Hematopoietic multipotent progenitor cell (in vitro differentiated cells): ENCODE results near the gene NDUFS7. TPM values are rescaled to one million over a fixed set of nuclear protein-coding genes. Genes with fewer than 3 reads are reported as not detected.
"Not testable (repeated sequence)": the region's sequence is repeated elsewhere in the genome, so short reads cannot be mapped to it uniquely, and the experiment has no call there.

Experiments
- DNase-seq, 3 donors: peaks; one replicate each; pipeline ENCODE4 v3.0.0-alpha.2; 2011 to 2015; ENCODE audit warnings: low read depth in 2 of 3, low spot score in 2 of 3
- total RNA-seq: library from RNA; depleted of rRNA; stranded (reverse); fragments of >200 nt; gene quantifications from one replicate; pipeline ENCODE4 v1.2.3, GENCODE V29; 2012

The NDUFS7 gene
- total RNA-seq, 1 donor, result 121 TPM

DNA sequence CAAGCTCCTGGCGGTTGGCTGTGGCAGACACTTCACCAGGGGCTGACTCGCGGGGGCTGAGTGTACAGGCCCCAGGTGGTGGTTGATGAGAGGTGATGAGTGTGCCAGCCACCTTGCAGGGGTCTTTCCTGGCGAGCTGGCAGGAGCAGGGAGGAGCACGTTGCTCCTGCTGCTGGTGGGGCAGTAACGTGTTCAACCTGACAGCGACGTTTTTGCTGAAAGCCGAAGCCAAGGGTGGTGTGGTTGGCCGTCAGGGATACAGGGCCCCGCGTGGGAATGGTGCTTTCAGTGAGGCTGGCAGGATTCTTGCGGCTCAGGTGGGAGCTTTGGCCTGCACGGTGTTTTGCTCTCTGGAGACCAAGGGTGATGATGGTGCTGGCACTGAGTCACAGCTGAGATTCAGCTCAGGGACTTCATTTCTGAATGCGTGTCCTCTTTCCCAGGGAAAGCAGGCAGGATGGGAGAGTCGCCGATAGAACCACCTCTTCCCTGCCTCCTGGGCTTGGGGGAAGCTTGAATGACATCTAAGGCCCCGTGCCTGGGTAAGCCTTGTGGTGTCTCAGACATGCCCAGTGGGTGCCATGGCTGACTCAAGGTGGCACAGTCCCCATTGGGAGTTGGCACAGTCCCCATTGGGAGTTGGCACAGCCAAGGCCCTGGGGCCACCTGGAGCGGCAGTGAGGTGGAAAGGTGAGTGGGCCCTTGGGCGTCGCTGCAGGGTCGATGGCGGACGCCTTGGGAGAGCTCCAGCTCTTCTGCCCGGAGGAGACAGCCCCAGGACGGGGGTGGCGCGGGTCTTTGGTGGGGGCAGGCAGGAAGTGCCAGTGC, 32.5 kb downstream of the NDUFS7 start:
- DNase-seq, result no peak

- DNase-seq, result no peak
Observed at GRCh38 chr19:1417145-1417544, 33.4 kb downstream of the NDUFS7 start.

- no peak for DNase-seq
Observed at GRCh38 chr19:1417681-1418495, 34.2 kb downstream of the NDUFS7 start.

- DNase-seq, result no peak
Observed at GRCh38 chr19:1418496-1418775, 34.7 kb downstream of the NDUFS7 start.

DNA sequence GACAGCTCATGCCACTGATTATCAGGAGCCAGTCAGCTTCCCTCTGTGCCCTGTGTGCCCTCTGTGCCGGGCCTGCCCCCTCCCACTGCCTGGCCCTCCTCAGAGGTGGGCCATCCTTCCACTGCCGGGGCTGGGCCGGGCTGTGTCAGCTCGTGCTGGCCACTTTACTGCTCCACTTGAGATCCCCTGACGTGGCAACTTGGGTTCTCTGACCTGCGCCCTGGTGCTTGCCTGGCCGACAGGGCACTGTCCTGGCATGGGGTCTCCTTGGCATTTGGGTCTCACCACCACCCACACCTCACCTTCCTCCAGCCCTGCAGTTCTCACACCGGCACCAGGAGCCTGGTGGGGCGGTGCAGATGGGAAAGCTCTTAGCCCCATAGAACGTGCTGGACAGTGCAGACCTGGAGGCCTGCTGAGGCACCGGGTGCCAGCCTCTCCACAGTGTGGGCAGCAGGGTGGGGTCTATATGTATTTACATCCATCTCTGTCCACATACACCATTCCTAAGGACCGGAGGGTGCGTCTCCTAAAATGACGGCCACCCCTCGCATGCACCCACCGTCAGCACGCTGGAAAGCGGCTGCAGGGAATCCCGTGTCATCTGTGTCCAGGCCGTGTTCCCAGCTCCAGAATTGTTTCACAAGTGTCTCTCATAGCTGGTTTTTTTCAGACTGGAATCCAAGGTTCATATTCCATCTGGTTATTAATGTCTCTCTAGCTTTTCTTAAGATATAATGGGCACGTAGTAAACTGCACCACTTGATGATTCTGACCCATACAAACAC, 35.4 kb downstream of the NDUFS7 start:
- no peak for DNase-seq

GRCh38 chr19:1420085-1420484, 36.4 kb downstream of the NDUFS7 start:
- DNase-seq, result not testable (repeated sequence)

- DNase-seq, result no peak
Observed at GRCh38 chr19:1420590-1420989, 36.9 kb downstream of the NDUFS7 start.

DNA sequence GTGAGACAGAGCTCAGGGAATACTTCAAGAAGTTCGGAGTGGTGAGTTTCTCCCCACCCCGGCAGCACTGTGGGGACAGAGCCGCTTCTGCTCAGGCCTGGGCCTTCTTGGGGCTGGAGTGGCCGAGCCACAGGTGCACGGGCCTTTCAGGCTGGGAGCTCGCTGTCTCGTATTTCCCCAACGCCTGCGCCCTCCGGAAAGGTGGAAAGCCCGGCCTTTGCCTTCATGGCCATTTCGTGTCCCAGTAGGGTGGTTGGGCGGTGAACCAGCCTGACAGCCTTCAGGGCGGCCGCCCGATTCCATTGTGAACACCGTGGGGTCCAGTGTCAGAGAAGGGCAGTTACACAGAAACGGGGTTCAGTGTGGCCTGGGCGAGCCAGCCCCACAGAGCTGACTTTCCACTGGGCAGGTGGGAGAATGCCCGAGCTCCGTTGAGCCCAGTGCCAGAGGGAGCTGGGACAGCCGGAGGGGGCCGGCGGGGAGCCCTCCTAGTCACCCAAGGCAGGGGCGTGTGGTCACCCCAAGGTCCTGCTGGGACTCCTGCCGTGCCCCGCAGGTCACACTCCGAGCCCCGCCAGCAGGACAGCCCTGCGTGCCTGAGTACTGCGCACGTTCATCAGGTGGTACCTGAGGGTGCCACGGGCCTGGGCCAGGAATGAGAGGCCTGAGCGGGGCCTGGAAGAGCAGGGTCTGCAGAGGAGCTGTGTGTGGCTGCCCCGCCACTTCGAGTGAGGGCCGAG, 37.7 kb downstream of the NDUFS7 start:
- DNase-seq, result no peak

DNA sequence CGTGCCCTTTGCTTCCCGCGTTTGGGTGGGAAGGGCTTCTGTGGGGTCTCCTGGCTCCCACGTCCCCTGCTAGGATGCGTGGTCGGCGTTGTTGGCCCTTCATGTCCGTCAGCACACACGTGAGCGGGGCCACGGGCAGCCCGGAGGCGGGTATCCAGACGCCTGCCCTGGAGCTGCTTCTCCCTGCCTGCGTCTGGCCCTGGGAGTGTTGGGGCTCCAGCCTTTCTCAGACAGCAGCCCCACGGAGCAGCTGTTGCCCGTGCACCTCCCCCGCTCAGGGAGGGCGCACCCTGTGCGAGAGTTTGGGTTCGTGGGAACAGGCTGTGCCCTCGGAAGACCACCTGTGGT, 38.2 kb downstream of the NDUFS7 start:
- DNase-seq, result no peak

DNA sequence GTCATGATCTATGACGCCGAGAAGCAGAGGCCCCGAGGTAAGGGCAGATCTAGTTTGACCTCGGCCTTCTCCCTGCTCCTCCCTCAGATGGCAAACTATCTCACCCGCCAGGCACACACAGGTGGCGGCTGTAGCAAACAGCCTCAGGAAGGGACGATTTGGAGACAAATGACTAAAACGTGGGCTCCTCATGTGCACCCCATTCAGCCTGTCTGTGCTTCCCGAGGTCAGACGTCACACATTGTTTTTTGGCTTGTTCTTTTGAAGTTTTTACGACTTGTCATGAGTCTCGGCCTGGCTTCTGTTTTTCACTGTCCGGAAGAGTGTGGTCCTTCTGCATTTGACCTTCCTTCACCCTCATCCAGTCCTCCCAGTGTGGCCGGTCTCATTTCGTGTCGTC, 38.7 kb downstream of the NDUFS7 start:
- no peak for DNase-seq

- DNase-seq, result no peak
Observed at GRCh38 chr19:1422943-1423342, 39.2 kb downstream of the NDUFS7 start.

DNA sequence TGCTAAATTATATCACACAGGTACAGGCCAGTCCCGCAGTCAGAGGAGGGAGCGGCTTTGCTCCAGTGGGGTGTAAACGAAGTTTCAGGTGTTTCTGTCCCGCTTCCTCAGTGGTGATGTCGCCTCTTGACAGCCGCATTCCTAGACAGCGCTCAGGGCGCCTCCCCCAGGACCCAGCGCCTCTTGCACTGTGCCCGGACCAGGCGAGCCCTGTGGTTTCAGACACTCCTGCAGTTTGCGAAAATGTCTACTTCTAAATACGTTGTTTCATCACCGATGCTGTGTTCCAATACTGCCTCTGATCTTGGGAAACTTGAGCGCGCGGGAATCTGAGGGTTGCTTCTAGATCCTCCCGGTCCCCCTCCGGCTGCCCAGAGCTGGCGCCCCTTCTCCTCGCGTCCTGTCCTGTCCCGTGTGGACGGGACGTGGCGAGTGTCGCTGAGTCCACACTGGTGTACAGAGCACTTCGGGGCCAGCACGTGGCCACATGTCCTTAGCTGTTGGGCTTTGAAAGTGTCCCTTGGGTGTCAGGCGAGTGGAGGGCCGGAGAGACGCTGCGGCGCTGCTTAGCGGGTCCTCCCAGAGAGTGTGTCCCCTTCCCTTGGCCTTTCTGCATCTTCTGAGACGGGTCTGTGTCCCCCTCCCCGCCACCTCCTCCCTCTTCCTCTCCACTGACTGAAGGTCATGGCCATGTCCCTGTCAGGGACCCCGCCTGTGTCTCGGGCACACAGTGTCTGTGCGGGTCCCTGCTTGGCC, 39.9 kb downstream of the NDUFS7 start:
- DNase-seq, result no peak

DNA sequence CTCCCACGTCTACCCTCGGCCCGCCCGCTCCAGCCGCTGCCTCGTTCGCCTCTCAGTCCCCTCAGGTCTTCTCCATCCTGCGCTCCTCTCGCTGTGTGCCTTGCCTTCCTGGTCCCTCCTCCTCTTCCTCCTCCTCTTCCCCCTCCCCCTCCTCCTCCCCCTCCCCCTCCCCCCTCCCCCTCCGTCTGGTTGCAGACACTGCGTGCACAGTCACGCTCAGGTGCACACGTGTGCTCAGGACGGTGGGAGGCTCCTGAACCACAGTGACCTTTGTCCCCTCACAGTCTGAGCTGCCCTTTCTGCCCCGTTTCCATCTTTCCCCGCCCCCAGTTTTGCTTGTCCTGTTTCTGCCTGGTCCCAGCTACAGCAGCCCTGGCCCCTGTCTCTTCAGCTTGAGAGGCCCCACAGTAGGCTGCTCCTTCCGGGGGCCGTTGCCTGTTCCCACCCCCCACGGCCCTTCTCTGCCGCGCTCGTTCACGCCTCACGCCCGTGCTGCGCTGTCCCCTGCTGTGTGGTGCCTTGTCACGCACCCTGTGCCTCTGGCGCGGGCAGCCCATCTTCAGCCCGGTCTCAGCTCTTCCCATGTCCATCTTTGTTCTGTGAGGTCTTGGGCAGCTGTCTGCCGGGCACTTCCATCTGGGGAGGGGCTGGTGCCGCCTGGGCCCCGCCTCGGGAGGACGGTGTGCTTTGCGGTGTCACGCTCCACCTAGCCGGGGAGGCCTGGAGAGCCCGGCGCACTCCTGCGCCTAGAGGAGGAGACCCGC, 40.7 kb downstream of the NDUFS7 start:
- DNase-seq, result no peak

DNA sequence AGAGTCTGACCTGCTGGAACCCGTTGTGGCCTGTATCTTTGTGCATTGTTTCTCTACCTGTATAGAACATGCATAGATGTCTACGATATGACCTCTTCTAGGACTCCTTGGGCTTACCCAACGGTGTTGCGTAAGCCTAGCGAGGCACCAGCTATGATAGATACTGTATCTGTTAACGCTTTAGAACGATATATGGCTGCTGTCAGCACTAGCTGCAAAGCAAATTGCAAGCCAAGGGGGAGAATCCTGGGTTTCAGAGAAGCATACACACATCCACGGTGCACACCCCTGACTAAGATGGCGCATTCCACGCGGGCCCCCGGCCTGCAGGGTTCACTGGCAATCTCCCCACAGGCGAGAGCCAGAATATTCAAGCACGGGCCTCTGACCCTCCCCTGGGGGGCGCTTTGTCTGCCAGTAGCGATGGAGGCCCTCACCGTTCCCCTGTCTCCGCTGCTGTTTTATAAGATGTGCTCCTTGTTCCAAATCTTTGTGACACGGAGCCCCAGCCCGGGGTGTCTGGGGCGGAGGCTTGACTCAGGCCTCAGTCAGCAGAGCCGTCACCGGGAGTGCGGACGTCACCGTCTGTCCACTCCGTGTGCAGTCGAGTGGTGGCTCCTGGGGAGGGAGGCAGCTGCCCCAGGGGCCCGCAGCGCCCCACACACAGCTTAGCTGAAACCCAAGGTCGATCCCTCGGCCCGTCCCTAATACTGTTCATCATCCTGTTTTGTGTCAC, 41.6 kb downstream of the NDUFS7 start:
- DNase-seq, result no peak

DNA sequence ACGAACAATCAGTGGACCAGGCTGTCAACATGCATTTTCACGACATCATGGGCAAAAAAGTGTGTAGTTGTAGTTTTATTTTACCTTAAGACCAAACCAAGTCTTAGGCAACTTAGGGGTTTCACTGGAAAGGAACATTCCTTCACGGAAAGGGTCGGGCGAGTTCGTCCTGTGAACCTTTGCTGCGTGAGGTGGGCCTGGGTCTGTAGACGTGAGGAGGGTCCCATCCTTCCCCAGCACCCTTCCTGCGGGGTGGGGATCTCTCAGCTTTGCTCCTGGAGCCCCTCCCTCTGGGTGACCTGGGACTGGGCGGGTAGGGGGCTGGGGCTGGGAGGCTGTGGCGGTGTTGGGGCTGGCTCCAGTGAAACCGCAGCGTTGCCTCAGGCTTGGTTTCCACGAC, 42.2 kb downstream of the NDUFS7 start:
- DNase-seq, result no peak

DNA sequence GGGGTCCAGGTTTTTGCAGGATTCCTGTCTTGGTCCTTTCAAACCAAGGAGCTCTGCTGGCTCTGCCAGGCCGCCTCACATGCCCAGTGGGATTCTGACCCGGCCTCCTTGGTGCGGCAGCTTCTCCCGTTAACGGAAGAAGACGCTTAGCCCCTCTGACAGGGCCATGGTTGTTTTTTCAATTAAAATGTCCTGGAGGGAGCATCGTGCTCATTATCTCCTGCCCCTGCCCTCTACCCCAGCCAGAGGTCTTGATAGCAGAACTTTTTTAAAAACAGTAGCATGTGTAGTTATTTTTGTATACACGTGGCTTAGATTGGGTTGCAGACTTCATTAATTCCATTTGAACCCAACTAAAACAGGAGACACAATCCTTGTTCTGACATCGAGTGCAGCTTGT, 43.0 kb downstream of the NDUFS7 start:
- no peak for DNase-seq

GRCh38 chr19:1427221-1427920, 43.7 kb downstream of the NDUFS7 start:
- no peak for DNase-seq

DNA sequence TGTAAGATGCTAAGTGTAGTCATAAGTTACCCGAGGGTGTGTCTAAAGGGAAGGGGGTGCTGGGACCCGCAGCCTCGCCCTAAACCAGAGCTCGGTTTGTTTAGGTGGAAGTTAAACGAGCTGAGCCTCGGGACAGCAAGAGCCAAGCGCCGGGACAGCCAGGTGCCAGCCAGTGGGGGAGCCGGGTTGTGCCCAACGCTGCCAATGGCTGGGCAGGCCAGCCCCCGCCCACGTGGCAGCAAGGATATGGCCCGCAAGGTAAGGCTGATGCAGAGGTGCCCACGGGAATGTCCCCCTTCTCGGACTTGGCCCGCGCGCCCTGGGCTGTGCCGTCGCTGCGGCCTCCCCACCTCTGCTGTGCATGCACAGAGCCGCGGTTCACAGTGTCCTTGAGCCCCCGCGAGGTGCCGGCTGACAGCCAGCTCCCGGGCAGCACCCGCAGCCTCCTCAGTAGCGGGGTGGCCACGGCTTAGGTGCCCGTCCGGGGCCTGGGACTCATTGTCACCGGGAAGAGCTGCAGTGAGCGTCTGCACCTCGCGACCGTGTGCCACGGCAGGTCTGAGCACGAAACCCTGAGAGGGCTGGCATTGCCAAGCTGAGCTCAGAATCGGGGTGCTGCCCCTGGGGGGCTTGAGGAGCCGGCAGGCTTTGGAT, 45.2 kb downstream of the NDUFS7 start:
- no peak for DNase-seq
